BJ (cell line): ENCODE measurements around the gene DPEP3. TPM values are rescaled to one million over a fixed set of nuclear protein-coding genes. Genes with fewer than 3 reads are reported as not detected.

ENCODE experiments used
- CTCF ChIA-PET: fragments of 350-600 bp; formaldehyde crosslinking; extraction: SDS; loops from one replicate; lab custom pipeline; 2021; ENCODE audit warnings: antibody characterized with exemption, inconsistent platforms; lab: Yijun Ruan, JAX
- POLR2A ChIA-PET: fragments of 300-600 bp; sonication (Branson Sonifier 250); formaldehyde crosslinking; extraction: SDS; loops from one replicate; lab custom pipeline; 2021; ENCODE audit warnings: antibody characterized with exemption; lab: Charles Lee
- DNase-seq: peaks from one replicate; pipeline ENCODE4 v3.0.0-alpha.2; 2011; ENCODE audit warnings: low read depth
- H3K27me3 ChIP-seq: 2 replicates; pipeline ENCODE4 v1.6.0; 2011; ENCODE audit warnings: low read length; ENCODE audit not compliant: control insufficient read depth, insufficient read depth
- H3K36me3 ChIP-seq: 2 replicates; pipeline ENCODE4 v1.5.1; 2011; ENCODE audit warnings: low read length; ENCODE audit not compliant: control insufficient read depth, insufficient read depth
- H3K4me3 ChIP-seq: 2 replicates; pipeline ENCODE4 v1.5.1; 2011; ENCODE audit warnings: low read depth, mild to moderate bottlenecking, control low read depth, low read length
- polyA plus RNA-seq: library from polyadenylated mRNA; depleted of rRNA; stranded (reverse); fragments of >200 nt; gene quantifications from 2 replicates; pipeline ENCODE4 v1.2.3, GENCODE V29; 2011
- TF ChIP-seq, protein P1 (sequence below): IDR thresholded peaks from 2 replicates; pipeline ENCODE4 v1.5.1; 2011; ENCODE audit warnings: low read depth, mild to moderate bottlenecking, control low read depth, inconsistent platforms, low read length, moderate library complexity; ENCODE audit not compliant: insufficient read depth

Gene DPEP3
- polyA plus RNA-seq, 1 experiment: not detected

DNA sequence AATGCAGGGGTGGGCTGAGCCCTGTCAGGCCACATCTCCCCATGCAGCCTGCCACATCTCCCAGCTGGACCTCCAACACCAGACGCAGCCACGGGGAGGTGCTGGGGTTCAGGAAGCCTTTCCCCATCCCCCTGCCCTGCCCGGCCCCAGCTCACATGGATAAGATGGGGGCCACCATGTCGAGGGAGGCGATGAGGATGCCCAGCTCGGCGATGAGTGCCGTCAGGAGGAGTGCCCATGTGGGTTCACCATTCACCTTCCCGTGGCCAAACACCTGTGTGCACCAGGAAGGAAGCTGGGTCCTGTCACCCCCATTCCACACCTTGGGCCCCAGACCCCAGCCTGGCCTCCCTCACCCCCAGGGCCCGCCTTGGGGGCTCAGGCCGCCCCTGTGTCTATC lies 30.7 kb downstream of the DPEP3 start:
- POLR2A ChIA-PET: no interaction called here
- no peak overlapping the region for H3K4me3 ChIP-seq
- CTCF ChIA-PET: interaction anchor here (0.9 to 1.1 kb wide), 2 partner anchors 10 to 21 kb away, joined by 3 read pairs; no protein-coding TSS in a partner anchor
- DNase-seq: no peak
- TF ChIP-seq, protein P1, sequence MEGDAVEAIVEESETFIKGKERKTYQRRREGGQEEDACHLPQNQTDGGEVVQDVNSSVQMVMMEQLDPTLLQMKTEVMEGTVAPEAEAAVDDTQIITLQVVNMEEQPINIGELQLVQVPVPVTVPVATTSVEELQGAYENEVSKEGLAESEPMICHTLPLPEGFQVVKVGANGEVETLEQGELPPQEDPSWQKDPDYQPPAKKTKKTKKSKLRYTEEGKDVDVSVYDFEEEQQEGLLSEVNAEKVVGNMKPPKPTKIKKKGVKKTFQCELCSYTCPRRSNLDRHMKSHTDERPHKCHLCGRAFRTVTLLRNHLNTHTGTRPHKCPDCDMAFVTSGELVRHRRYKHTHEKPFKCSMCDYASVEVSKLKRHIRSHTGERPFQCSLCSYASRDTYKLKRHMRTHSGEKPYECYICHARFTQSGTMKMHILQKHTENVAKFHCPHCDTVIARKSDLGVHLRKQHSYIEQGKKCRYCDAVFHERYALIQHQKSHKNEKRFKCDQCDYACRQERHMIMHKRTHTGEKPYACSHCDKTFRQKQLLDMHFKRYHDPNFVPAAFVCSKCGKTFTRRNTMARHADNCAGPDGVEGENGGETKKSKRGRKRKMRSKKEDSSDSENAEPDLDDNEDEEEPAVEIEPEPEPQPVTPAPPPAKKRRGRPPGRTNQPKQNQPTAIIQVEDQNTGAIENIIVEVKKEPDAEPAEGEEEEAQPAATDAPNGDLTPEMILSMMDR: no peak
- peaks cover 76% of the 10 kb centered on the region for H3K36me3 ChIP-seq
- no peaks in the 10 kb centered on the region for H3K27me3 ChIP-seq

DNA sequence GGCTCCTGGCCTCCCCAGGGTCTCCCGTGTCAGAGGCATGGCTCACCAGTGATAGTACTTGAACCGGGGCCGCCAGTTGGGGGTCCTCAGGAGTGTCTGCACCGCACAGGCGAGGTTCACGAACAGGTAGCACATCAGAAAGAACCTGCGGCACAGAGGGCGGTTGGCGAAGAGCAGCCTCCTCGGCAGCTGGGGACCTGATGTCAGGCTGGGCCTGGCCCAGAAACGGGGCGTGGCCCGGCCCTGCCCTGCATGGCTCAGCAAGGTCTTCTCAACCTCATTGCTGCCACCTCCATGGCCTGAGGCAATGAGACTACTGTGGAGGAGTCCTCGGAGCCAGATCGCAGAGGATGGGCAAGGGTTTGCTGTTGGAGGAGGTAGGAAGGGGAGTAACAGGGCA lies 32.3 kb downstream of the DPEP3 start:
- no peak for DNase-seq
- Histone ChIP-seq H3K36me3 (peaks cover 79% of the 10 kb centered on the region), H3K27me3 (no peaks in the 10 kb centered on the region), H3K4me3 (no peak overlapping the region)
- TF ChIP-seq, protein P1: no peak
- CTCF ChIA-PET: interaction anchor here (1.0 kb wide), 1 partner anchor 19 kb away, joined by 3 read pairs; no protein-coding TSS in a partner anchor
- POLR2A ChIA-PET: interaction anchor here (0.6 kb wide), 1 partner anchor 10 kb away, joined by 3 read pairs; no protein-coding TSS in a partner anchor

DNA sequence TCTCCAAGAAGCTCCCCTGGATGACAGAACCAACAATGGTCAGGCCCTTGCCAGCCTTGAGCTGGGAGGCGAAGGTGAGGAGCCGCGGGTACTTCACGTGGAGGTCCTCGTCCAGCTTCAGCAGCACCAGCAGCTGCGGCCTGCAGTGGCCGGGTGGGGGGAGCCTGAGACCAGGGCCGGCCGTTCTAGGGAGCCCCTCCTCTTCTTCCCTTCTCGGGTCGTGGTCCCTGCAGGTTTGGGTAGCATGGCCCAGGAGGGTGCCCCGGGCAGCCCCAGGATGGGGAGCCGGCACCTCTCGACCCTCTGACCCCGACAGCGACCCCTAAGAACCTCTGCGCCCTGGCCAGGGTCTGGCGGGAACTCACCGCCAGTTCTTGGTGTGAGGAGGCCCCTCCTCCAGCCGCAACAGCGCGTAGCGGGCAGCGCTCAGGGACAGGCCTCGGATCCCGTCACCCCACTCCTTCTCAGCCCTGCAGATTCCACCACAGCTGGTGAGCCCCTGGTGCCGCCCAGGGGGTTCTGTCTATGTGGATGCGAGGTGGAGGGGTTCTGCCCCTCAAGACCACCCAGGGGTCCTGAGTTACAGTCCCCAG lies 33.2 kb downstream of the DPEP3 start:
- TF ChIP-seq, protein P1: no peak
- Histone ChIP-seq H3K36me3 (peaks cover 86% of the 10 kb centered on the region), H3K27me3 (no peaks in the 10 kb centered on the region), H3K4me3 (no peak overlapping the region)
- no peak for DNase-seq
- POLR2A ChIA-PET: interaction anchor here (0.6 kb wide), 1 partner anchor 11 kb away, joined by 3 read pairs; no protein-coding TSS in a partner anchor
- CTCF ChIA-PET: interaction anchor here (0.5 to 1.1 kb wide), 4 partner anchors 13 to 131 kb away, joined by 3 to 5 read pairs (median 4); no protein-coding TSS in a partner anchor

DNA sequence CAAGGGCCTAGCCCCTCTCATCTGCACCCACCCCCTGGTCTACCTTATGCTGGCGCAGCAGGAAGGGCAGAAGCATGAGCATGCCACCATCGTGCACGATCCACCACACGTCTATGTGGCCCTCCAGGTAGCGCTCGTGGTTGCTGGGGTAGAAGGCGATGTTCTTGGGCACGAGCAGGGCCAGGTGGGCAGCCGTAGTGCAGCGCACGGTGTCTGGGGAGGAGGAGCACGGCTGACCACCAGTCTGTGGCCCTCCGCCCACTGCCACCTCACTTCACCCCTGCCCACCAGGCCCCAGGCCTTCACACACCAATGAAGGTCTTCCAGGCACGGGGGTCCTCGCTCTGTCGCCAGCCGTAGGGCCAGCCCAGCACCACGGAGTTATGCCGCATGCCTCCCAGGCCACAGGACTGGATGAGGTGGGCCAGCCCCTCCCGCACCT lies 34.1 kb downstream of the DPEP3 start:
- POLR2A ChIA-PET: no interaction called here
- TF ChIP-seq, protein P1: no peak
- no peaks in the 10 kb centered on the region for H3K27me3 ChIP-seq
- CTCF ChIA-PET: interaction anchor here (0.9 kb wide), 1 partner anchor 14 kb away, joined by 4 read pairs; no protein-coding TSS in a partner anchor
- H3K4me3 ChIP-seq: no peak overlapping the region
- peaks cover 84% of the 10 kb centered on the region for H3K36me3 ChIP-seq
- DNase-seq: no peak

DNA sequence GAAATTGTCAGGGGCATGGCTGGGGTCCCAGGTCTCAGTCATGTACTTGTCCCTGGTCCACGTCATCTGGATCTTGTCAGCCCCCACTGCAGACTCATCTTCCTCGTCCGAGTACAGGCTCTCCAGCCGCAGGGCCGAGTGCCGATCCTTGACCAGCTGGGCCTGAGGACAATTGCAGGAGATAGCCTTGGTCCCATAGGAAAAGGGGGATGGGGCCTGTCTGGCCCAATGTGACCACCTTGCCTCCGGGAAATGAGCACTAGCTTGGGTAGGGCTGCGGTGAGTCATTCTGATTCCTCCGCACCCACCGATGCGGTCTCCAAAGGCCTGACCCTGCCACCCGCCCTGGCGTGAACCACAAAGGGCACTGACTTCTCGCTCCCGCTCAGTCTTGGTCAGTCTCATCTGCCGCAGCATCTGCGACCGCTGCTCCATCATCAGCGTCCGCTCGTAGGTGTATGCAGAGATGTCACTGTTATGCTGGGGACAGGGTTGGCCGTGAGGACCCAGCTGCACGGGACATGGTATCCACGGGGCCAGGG lies 34.8 kb downstream of the DPEP3 start:
- no peaks in the 10 kb centered on the region for H3K27me3 ChIP-seq
- H3K4me3 ChIP-seq: no peak overlapping the region
- ChIA-PET CTCF (interaction anchor here (2.3 kb wide), 1 partner anchor 129 kb away, joined by 8 read pairs; no protein-coding TSS in a partner anchor), POLR2A (no interaction called here)
- H3K36me3 ChIP-seq: peaks cover 79% of the 10 kb centered on the region
- DNase-seq: no peak
- TF ChIP-seq, protein P1: no peak
